Astrocyte of the cerebellum (primary cell): Measurements from ENCODE around the gene ACYP2.
"Not testable (repeated sequence)": the region's sequence is repeated elsewhere in the genome, so short reads cannot be mapped to it uniquely, and the experiment has no call there.

Source experiments
- DNase-seq: peaks from one replicate; pipeline ENCODE4 v3.0.0-alpha.2; 2011; ENCODE audit warnings: low read depth
- H3K4me3 ChIP-seq: 2 replicates; pipeline ENCODE4 v1.5.1; 2011; ENCODE audit warnings: mild to moderate bottlenecking, low read depth, low read length, moderate library complexity
- CTCF ChIP-seq: IDR thresholded peaks from 2 replicates; pipeline ENCODE4 v1.5.1; 2012; ENCODE audit warnings: low read length, low read depth, moderate library complexity, mild to moderate bottlenecking; ENCODE audit errors: missing control alignments
- in situ Hi-C: cut with HindIII; loops from 2 replicates; pipeline ENCODE4 v1.10.0; 2017; ENCODE audit warnings: low sequenced_read_pairs

ACYP2 gene

DNA sequence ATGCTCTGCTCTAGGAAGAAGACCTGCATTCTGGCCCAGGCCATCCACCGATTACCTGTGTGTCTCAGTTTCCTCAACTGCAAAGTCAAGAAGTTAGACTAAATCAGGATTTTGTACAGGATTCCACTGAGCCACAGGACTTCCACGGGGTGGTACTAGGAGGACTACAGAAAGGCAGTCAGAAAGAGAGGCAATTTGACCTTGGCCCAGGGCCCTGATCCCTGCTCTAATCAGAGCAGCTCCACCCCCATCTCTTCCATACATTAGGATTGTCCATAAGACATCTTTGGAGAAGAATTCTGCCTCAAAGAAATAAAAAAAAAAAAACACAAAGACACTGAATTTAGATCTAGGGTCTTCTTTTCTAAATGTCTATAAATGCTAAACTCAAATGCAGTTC lies 193.4 kb downstream of the ACYP2 start:
- DNase-seq, result no peak
- H3K4me3 ChIP-seq, result no peak overlapping the region
- TF ChIP-seq CTCF, result no peak
- in situ Hi-C loops, result no loop called here

DNA sequence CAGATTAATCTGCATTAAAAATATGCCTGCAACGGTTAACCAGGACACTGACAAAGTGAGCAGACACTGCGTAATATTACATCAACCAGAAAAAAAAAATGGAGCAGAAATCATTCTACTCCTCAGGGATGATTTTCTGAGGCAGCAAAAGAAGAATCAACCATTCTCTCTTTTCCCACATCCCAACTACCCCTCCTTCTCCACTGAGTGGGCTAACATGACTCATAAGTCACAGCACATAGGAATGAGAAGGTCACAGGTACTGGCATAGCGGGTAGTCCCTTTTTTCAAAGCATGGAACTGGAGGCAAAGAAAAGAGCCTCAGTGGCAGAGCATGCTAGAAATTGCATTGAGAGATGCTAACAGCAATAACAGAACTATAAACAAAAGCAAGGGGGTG lies 194.9 kb downstream of the ACYP2 start:
- no peak overlapping the region for H3K4me3 ChIP-seq
- no peak for DNase-seq
- no peak for TF ChIP-seq CTCF
- in situ Hi-C loops, result no loop called here

GRCh38 chr2:54310961-54311360 lies 195.5 kb downstream of the ACYP2 start:
- in situ Hi-C loops, result no loop called here
- no peak for TF ChIP-seq CTCF
- no peak for DNase-seq
- H3K4me3 ChIP-seq, result no peak overlapping the region

GRCh38 chr2:54313147-54313546 lies 197.7 kb downstream of the ACYP2 start:
- no peak overlapping the region for H3K4me3 ChIP-seq
- DNase-seq, result no peak
- TF ChIP-seq CTCF, result no peak
- in situ Hi-C loops, result no loop called here

DNA sequence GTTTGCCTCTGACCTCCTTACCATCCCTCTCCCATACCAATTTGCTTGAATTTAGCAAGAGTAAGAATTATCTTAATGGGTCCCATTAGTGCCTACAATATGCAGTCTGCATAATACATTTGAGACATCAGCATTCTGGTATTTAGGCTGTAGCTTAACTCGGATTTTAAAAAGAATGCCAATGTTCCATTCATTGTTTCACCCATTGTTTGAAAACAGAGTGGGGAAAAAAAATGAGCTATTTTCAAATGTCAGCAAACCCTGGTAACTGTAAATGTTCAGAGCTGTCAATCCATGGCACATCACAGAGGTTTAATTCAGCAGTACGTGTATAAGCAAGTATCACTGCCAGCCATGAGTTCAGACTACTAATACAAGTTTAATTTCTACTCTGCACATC lies 202.6 kb downstream of the ACYP2 start:
- in situ Hi-C loops, result no loop called here
- no peak for DNase-seq
- TF ChIP-seq CTCF, result no peak
- no peak overlapping the region for H3K4me3 ChIP-seq

GRCh38 chr2:54318821-54319220 lies 203.4 kb downstream of the ACYP2 start:
- no peak overlapping the region for H3K4me3 ChIP-seq
- DNase-seq, result no peak
- in situ Hi-C loops, result no loop called here
- TF ChIP-seq CTCF, result no peak

DNA sequence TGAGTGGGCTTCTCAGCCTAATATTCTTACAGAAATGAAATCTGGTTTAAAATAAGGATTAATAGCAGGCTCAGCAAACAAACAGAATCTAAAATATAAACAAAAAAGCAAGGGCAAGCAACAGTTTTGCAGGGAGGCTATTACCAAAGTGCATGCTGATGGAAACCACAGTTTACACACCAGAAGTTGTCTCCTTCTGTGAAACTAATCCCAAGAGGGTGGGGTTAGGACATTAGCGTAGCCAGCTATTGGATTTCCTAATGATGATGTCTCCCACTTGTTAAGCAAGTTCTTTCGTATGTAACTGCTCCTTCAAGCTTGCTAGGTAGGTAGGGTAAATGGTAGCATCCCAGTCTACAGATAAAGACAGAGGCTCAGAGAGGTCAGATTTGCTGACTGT lies 205.6 kb downstream of the ACYP2 start:
- no peak for DNase-seq
- no peak overlapping the region for H3K4me3 ChIP-seq

GRCh38 chr2:54324517-54324916 lies 209.1 kb downstream of the ACYP2 start:
- in situ Hi-C loops, DNase-seq, H3K4me3 ChIP-seq: not testable (repeated sequence)

More for the DNA sequence above, 205.6 kb downstream of the ACYP2 start:
- TF ChIP-seq CTCF, result no peak
- in situ Hi-C loops, result no loop called here
